Fibroblast of villous mesenchyme (primary cell): Measurements from ENCODE around the gene CSNK1E. TPM values are rescaled to one million over a fixed set of nuclear protein-coding genes. Genes with fewer than 3 reads are reported as not detected.

Experiments
- DNase-seq: peaks from one replicate; pipeline ENCODE4 v3.0.0-alpha.2; 2010; ENCODE audit warnings: low read depth
- H3K4me3 ChIP-seq: 2 replicates; pipeline ENCODE4 v1.5.1; 2011; ENCODE audit warnings: low read depth, mild to moderate bottlenecking, low read length
- total RNA-seq: library from RNA; depleted of rRNA; stranded (reverse); fragments of >200 nt; gene quantifications from 2 replicates; pipeline ENCODE4 v1.2.3, GENCODE V29; 2012
- TF ChIP-seq, protein P1 (sequence below): IDR thresholded peaks from 2 replicates; pipeline ENCODE4 v1.5.1; 2012; ENCODE audit warnings: low read depth, mild to moderate bottlenecking, low read length; ENCODE audit not compliant: insufficient read depth

Gene CSNK1E
- total RNA-seq, 1 donor, result 145 TPM

DNA sequence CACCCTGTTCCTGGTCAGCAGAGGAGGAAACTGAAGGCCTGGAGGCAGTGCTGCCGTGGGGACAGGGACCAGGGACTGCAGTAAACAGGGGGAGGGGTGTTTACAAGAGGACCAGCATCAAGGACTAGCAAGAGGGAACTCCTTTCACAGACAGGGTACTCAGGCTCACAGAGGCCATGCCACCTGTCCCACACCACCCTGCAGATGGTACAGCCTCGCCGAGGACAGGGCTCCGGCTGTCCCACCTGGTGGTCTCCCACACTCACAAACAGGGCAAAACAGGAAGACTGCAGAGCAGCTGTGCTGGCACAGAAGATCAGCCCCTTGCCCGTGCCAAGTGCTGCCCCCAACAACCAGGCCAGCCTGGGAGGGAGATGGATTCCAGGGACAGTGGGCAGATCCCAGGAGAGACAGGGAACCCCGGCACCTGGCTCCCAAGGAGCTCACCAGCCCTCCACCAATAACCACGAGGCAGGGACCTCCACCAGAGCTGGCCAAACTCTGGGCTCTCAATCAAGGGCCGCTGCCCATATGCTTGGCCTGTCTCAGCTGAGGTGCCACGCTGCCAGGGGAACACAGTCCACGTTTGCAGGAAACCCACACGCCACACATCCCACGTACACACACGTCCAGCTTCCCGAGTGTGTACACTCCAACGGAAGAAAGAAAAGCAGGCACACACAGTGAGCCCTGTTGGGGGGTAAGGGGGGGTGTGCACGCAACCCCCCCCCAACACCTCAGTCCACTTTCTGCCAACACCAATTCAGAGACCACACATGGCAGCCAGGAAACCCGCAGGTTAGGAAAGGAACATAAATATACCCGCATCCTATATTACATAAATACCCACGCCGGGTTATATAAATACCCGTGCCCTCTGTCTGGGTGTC lies 2.1 kb downstream of the CSNK1E start:
- DNase-seq, result peak; percentile 72
- peak overlapping the region; percentile 73 for H3K4me3 ChIP-seq
- TF ChIP-seq, protein P1, sequence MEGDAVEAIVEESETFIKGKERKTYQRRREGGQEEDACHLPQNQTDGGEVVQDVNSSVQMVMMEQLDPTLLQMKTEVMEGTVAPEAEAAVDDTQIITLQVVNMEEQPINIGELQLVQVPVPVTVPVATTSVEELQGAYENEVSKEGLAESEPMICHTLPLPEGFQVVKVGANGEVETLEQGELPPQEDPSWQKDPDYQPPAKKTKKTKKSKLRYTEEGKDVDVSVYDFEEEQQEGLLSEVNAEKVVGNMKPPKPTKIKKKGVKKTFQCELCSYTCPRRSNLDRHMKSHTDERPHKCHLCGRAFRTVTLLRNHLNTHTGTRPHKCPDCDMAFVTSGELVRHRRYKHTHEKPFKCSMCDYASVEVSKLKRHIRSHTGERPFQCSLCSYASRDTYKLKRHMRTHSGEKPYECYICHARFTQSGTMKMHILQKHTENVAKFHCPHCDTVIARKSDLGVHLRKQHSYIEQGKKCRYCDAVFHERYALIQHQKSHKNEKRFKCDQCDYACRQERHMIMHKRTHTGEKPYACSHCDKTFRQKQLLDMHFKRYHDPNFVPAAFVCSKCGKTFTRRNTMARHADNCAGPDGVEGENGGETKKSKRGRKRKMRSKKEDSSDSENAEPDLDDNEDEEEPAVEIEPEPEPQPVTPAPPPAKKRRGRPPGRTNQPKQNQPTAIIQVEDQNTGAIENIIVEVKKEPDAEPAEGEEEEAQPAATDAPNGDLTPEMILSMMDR, result no peak

- TF ChIP-seq, protein P1, result peak; percentile 1
- peak overlapping the region; percentile 73 for H3K4me3 ChIP-seq
- peak; percentile 62 for DNase-seq
Measured at GRCh38 chr22:38314051-38314932, 2.9 kb downstream of the CSNK1E start.

- TF ChIP-seq, protein P1, result no peak
- H3K4me3 ChIP-seq, result peak overlapping the region; percentile 73
- peak; percentile 99 for DNase-seq
Measured at GRCh38 chr22:38313384-38313955, 3.8 kb downstream of the CSNK1E start.

GRCh38 chr22:38312261-38312800 lies 4.9 kb downstream of the CSNK1E start:
- peak; percentile 65 for DNase-seq
- TF ChIP-seq, protein P1, result no peak
- H3K4me3 ChIP-seq, result no peak overlapping the region

GRCh38 chr22:38311323-38311620 lies 6.0 kb downstream of the CSNK1E start:
- peak; percentile 40 for DNase-seq
- H3K4me3 ChIP-seq, result no peak overlapping the region
- TF ChIP-seq, protein P1, result no peak

DNA sequence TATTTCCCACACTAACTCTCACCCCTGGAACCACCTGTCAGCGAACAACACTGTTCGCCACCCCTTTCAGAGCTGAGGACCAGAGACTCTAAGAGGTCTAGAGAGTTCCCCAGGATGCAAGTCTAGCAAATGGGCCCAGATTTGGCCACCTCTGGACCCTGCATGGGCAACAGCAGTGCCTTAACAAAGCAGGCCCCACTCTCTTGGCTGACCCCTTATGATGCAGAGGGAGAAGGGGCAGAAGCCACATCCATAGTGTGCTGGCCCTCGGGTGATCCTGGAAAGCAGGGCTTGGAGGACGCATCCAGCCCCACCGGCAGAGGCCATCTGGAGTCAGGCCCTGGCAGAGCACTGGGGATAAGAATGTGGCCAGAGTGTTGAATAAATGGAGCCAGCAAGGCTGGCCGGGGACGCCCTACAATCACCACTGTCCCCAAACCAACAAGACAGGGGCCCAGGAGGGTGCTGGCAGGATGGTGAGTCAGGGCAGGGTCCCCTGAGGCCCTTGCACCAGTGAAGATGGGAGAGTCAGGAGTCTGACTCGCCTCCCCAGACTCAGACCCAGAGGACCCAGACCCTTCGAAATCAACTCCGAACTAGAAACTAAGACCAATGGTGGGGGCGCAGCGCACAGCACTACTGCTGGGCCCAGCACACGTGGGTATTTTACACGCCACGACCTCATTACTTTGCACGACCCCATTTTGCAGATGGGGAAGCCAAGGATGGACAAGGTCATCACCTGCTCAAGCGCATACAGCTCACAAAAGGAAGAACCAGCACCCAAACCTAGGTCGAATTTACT lies 6.5 kb downstream of the CSNK1E start:
- H3K4me3 ChIP-seq, result no peak overlapping the region
- TF ChIP-seq, protein P1, result no peak
- no peak for DNase-seq
